Activated T-helper 1 cell treated with anti-CD3 and anti-CD28 coated beads, Interleukin-12 subunit alpha, Interleukin-12 subunit beta, Interleukin-2, Interleukin-4 antibody, amounts not matched to agents 30 ng/mL and 10 ng/mL and 1 ng/mL, durations not matched to agents 14 hours and 24 hours and 36 hours (primary cell): ENCODE results near the gene PERM1. TPM values are rescaled to one million over a fixed set of nuclear protein-coding genes. Genes with fewer than 3 reads are reported as not detected.
"Not testable (repeated sequence)": the region's sequence is repeated elsewhere in the genome, so short reads cannot be mapped to it uniquely, and the experiment has no call there.

ENCODE experiments used
- DNase-seq: peaks from one replicate; pipeline ENCODE4 v3.0.0; 2021; ENCODE audit warnings: low spot score
- H3K27ac Mint-ChIP-seq: one replicate; pipeline ENCODE4 v1.8.0; 2021; ENCODE audit warnings: mild to moderate bottlenecking, mixed read lengths
- H3K27me3 Mint-ChIP-seq: one replicate; pipeline ENCODE4 v1.8.0; 2022; ENCODE audit warnings: mild to moderate bottlenecking, moderate library complexity, mixed read lengths; ENCODE audit not compliant: insufficient read depth
- H3K36me3 Mint-ChIP-seq: one replicate; pipeline ENCODE4 v1.8.0; 2021; ENCODE audit warnings: low read depth, mixed read lengths
- H3K4me1 Mint-ChIP-seq: one replicate; pipeline ENCODE4 v1.8.0; 2021; ENCODE audit warnings: low read depth, mixed read lengths
- H3K4me3 Mint-ChIP-seq: one replicate; pipeline ENCODE4 v1.8.0; 2021; ENCODE audit warnings: mild to moderate bottlenecking, moderate library complexity, mixed read lengths
- H3K9me3 Mint-ChIP-seq: one replicate; pipeline ENCODE4 v1.8.0; 2021; ENCODE audit warnings: mixed read lengths
- intact Hi-C: fragments of 100-400 bp; cut with micrococcal nuclease; formaldehyde crosslinking; loops from one replicate; pipeline ENCODE4 v1.15.1; 2024
- total RNA-seq: library from RNA; stranded (reverse); gene quantifications from 2 replicates; pipeline ENCODE4 v1.2.3, GENCODE V29; 2022

PERM1 gene
- total RNA-seq, 1 donor from 2014 or later = not detected

- H3K27ac Mint-ChIP-seq = no peak overlapping the region
- H3K9me3 Mint-ChIP-seq = no peaks in the 10 kb centered on the region
- no peak overlapping the region for H3K4me3 Mint-ChIP-seq
- H3K4me1 Mint-ChIP-seq = no peaks in the 10 kb centered on the region
- no peaks in the 10 kb centered on the region for H3K36me3 Mint-ChIP-seq
- peaks cover 19% of the 10 kb centered on the region for H3K27me3 Mint-ChIP-seq
- intact Hi-C loops = loop anchor here (1.0 to 5.0 kb wide), 3 partner anchors 17 to 308 kb away; partner anchors contain the start of gene HES4
- peak; percentile 43 for DNase-seq
Measured at GRCh38 chr1:983798-984475, 2.0 kb upstream of the PERM1 start.

- peaks cover 13% of the 10 kb centered on the region for H3K27me3 Mint-ChIP-seq
- no peak overlapping the region for H3K4me3 Mint-ChIP-seq
- intact Hi-C loops = loop anchor here (5.0 kb wide), 1 partner anchor 309 kb away; no protein-coding TSS in a partner anchor
Measured at GRCh38 chr1:982765-983436, 1.0 kb upstream of the PERM1 start.

GRCh38 chr1:981491-981954 is 370 bp downstream of the PERM1 start:
- H3K9me3 Mint-ChIP-seq = no peaks in the 10 kb centered on the region

More at GRCh38 chr1:982765-983436, 1.0 kb upstream of the PERM1 start:
- Mint-ChIP-seq H3K36me3 (no peaks in the 10 kb centered on the region), H3K27ac (no peak overlapping the region), H3K4me1 (no peaks in the 10 kb centered on the region), H3K9me3 (no peaks in the 10 kb centered on the region)
- DNase-seq = no peak

GRCh38 chr1:980602-981395 is 1.1 kb downstream of the PERM1 start:
- intact Hi-C loops = loop anchor here (5.0 kb wide), 1 partner anchor 312 kb away; no protein-coding TSS in a partner anchor
- DNase-seq = no peak
- Mint-ChIP-seq H3K9me3 (no peaks in the 10 kb centered on the region), H3K4me1 (no peaks in the 10 kb centered on the region), H3K36me3 (no peaks in the 10 kb centered on the region), H3K27ac (no peak overlapping the region), H3K27me3 (peaks cover 13% of the 10 kb centered on the region), H3K4me3 (no peak overlapping the region)

More at GRCh38 chr1:981491-981954, 370 bp downstream of the PERM1 start:
- Mint-ChIP-seq H3K27ac (no peak overlapping the region), H3K4me1 (no peaks in the 10 kb centered on the region), H3K36me3 (no peaks in the 10 kb centered on the region), H3K27me3 (peaks cover 13% of the 10 kb centered on the region), H3K4me3 (no peak overlapping the region)
- DNase-seq = no peak
- intact Hi-C loops = loop anchor here (5.0 kb wide), 1 partner anchor 311 kb away; no protein-coding TSS in a partner anchor

DNA sequence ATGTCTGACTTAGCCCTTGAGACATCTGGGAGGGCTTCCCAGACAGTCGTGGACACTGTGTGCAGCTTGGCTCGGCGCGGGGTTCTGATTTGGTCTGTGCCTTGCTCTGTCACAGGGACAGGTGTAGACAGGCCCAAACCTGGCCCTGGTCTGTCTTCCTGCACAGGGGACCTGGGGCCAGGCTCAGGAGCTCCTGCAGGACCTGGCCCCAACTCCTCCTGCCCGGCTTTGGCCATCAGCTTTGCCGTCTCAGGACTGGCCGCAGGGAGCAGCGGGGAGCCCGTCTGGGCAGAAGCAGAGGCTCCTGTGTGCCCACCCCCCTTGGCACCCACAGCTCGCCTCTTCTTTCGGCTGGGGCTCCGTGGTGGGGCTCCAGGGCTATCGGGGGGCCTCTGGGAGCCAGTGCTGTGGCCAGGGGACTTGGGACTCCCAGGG is 1.7 kb downstream of the PERM1 start:
- no peaks in the 10 kb centered on the region for H3K9me3 Mint-ChIP-seq
- intact Hi-C loops = loop anchor here (5.0 kb wide), 1 partner anchor 312 kb away; no protein-coding TSS in a partner anchor
- no peak overlapping the region for H3K4me3 Mint-ChIP-seq
- peaks cover 15% of the 10 kb centered on the region for H3K27me3 Mint-ChIP-seq
- no peaks in the 10 kb centered on the region for H3K4me1 Mint-ChIP-seq
- H3K36me3 Mint-ChIP-seq = no peaks in the 10 kb centered on the region
- H3K27ac Mint-ChIP-seq = no peak overlapping the region
- no peak for DNase-seq

GRCh38 chr1:979744-980072 is 2.2 kb downstream of the PERM1 start:
- Mint-ChIP-seq H3K4me3 (no peak overlapping the region), H3K27me3 (peaks cover 10% of the 10 kb centered on the region), H3K9me3 (no peaks in the 10 kb centered on the region), H3K27ac (no peak overlapping the region), H3K36me3 (no peaks in the 10 kb centered on the region), H3K4me1 (no peaks in the 10 kb centered on the region)
- no peak for DNase-seq
- intact Hi-C loops = loop anchor here (5.0 kb wide), 1 partner anchor 313 kb away; no protein-coding TSS in a partner anchor

DNA sequence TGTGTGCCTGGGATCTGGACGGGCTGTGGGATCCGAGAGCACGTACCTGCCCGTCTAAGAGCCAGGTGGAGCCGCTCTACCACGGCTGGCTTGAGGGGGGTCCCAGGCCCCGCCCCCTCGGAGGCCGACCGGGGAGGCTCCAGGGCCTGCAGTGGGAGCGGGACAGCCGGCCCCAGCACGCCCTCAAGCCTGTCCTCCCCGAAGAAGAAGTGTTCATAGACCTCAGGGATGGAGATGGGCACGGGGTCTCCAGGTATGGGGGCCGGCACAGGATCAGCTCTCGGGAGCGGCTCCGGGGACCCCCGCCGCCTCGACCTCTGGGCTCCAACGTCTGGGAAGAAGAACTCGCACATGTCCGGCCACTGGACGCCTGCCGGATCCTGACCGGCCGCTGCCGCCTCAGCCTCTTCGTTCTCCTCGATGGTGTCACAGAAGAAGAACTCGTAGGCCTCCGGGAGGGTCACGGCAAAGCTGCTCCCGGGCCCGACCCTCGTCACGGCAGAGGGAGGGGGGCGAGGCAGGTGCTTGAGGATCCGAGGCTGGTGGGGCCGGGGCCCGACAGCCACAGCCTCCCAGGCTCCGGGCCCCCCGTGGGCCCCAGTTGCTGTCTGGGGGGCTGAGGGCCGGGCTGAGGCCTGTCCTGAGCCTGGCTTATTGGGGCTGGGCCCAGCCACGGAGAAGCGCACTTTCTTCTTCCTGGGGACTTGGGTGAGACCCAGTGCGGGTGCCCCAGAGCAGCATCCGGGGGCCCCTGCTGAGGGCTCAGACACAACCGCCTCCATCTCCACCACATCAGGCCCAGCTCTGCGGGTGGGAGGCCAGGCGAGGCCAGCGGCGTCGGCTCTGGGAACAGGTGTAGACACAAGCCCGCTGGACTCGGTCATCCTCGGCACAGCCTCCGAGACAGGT is 2.8 kb downstream of the PERM1 start:
- no peak overlapping the region for H3K27ac Mint-ChIP-seq
- DNase-seq = no peak
- no peaks in the 10 kb centered on the region for H3K4me1 Mint-ChIP-seq
- no peaks in the 10 kb centered on the region for H3K36me3 Mint-ChIP-seq
- H3K27me3 Mint-ChIP-seq = peaks cover 10% of the 10 kb centered on the region
- intact Hi-C loops = no loop called here
- H3K9me3 Mint-ChIP-seq = no peaks in the 10 kb centered on the region
- no peak overlapping the region for H3K4me3 Mint-ChIP-seq

DNA sequence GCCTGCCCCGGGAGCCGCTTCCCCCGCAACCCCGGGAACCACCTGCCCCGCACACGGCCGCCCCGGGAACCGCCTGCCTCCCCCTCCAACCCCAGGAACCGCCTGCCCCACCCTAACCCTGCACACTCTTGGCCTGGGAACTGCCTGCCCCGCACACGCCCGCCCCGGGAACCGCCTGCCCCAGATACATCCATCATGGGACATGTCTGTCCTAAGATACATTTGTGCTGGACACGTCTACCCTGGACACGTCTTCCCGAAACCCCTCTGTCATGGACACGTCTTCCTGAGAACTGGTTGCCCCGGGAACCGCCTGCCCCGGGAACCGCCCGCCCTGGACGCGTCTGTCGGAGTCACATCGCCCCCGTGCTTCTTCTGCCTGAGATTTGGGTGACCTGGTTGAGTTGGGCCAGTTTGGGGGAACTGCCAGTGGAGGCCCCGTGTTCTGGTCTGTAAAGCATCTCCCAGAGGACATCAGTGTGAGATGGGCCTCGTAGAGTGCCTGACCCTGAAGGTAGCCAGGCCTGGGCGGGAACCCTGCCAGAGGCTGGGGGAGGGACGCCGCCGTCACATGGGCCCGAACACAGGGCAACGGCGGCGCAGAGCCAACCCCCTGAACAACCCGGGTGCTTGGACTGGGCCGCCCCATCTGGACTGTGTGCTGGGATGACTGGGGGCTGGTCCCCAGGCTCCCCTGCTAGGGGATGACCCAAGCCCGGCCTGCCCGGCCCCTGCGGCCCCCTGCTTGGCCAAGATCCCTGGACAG is 3.6 kb downstream of the PERM1 start:
- Mint-ChIP-seq H3K9me3 (no peaks in the 10 kb centered on the region), H3K4me1 (no peaks in the 10 kb centered on the region), H3K27ac (peak overlapping the region; percentile 13), H3K4me3 (no peak overlapping the region), H3K27me3 (peaks cover 9% of the 10 kb centered on the region), H3K36me3 (no peaks in the 10 kb centered on the region)
- intact Hi-C loops = no loop called here
- DNase-seq = no peak

- H3K4me3 Mint-ChIP-seq, H3K27ac Mint-ChIP-seq: not testable (repeated sequence)
- intact Hi-C loops = loop anchor here (1.0 to 2.0 kb wide), 2 partner anchors 72 to 107 kb away; no protein-coding TSS in a partner anchor
Measured at GRCh38 chr1:976791-977190, 5.1 kb downstream of the PERM1 start.

GRCh38 chr1:975896-976683 is 5.8 kb downstream of the PERM1 start:
- intact Hi-C loops = loop anchor here (1.0 to 2.0 kb wide), 2 partner anchors 71 to 107 kb away; no protein-coding TSS in a partner anchor
- DNase-seq = peak; percentile 56
- H3K4me3 Mint-ChIP-seq = no peak overlapping the region
- no peaks in the 10 kb centered on the region for H3K36me3 Mint-ChIP-seq
- H3K9me3 Mint-ChIP-seq = no peaks in the 10 kb centered on the region
- no peaks in the 10 kb centered on the region for H3K4me1 Mint-ChIP-seq
- no peak overlapping the region for H3K27ac Mint-ChIP-seq
- peaks cover 5% of the 10 kb centered on the region for H3K27me3 Mint-ChIP-seq

More at GRCh38 chr1:976791-977190, 5.1 kb downstream of the PERM1 start:
- not testable (repeated sequence) for H3K27me3 Mint-ChIP-seq, H3K36me3 Mint-ChIP-seq, H3K9me3 Mint-ChIP-seq, H3K4me1 Mint-ChIP-seq, DNase-seq

DNA sequence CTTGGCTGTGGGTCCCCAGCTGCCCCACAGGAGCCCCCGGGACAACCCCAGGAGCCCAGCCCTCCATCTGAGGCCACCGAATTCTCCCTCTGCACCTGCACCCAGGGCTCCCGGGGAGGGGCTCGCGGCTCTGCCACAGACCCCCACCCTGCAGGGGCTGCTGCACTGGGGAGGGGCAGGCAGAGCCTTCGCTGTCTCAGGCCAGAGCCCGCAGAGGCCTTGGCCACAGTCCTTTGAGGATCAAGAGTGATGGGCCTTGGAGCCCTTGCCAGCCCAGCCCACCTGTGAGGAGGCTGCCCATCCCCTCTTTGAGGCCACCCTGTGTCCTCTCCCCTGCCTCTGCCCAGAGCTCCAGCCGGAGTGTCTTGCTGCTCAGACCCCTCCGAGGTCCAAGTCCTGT is 6.5 kb downstream of the PERM1 start:
- Mint-ChIP-seq H3K9me3 (no peaks in the 10 kb centered on the region), H3K36me3 (no peaks in the 10 kb centered on the region), H3K4me1 (no peaks in the 10 kb centered on the region), H3K27ac (no peak overlapping the region), H3K27me3 (peaks cover 5% of the 10 kb centered on the region), H3K4me3 (no peak overlapping the region)
- no peak for DNase-seq
- intact Hi-C loops = no loop called here
